ENCODE results near the gene TIPRL.

Gene TIPRL

DNA sequence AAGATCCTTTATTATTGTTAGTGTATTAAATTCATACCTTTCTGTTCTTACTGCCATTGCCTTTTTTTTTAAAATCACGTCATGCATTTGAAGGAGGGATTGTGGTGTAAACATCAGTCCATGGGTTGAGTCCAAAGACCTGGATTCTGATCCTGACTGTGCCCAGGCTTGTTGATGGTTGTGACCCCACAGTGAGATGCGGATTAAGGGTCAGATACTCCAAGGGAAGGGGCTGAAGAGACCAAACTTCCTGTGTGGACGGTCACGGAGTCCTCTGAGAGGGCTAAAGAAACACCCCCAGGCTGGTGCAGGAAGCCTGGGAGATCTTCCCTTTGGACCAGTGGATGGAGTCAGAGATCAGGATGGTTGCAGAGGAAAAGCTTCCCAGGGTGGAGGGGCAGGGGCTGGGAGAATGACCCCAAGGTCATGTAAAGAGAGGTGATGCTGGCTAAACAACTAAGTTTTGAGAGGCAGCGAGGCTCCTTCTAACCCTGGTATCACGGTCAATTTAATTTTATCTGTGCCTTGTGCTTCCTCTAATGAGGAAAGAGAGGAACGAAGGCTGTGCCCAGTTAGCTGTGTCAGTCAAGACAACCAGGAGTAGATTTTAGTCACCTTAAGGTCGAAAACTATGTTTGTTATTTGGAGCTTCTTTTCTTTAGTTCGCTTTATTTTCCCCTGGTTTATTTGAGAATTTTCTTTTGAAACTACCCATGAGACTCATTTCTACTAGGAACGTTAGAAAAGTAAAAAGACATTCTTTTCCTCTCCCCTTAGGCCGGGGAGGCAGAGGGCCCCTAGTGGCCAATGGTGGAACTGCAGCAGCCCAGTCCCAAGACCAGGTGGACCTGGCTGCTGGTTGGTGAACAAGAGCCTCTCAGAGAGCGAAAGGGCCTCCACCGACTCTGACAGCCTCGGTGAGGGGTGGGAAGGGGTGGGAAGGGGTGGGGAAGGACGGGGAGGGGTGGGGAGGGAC lies 33.3 kb upstream of the TIPRL start:
- Histone ChIP-seq H2BK12ac (ENCODE audit: low read length) (no peak overlapping the region), H3K4me2 (ENCODE audit: insufficient read depth, low read length, poor library complexity, severe bottlenecking) (no peak overlapping the region), H4K8ac (ENCODE audit: low read depth, low read length) (peak overlapping the region; percentile 26), H4K91ac (ENCODE audit: low read depth, low read length, poor library complexity) (no peak overlapping the region), H3K23ac (ENCODE audit: low read depth, low read length, poor library complexity) (no peak overlapping the region), H2BK5ac (ENCODE audit: low read length) (no peak overlapping the region), H3K4ac (ENCODE audit: low read length) (no peak overlapping the region), H3K79me1 (ENCODE audit: low read depth, low read length) (no peaks in the 10 kb centered on the region), H2AFZ (ENCODE audit: low read length) (peak overlapping the region; percentile 75), H2BK120ac (ENCODE audit: low read depth, low read length) (no peak overlapping the region), H3K36me3 (replicated peaks in 1 of 2; ENCODE audit: control insufficient read depth in 2 of 2, insufficient read depth in 2 of 2, low read length in 2 of 2) (no peaks in the 10 kb centered on the region), H2AK5ac (ENCODE audit: low read depth, low read length) (no peak overlapping the region), H3K4me1 (ENCODE audit: control insufficient read depth in 2 of 2, insufficient read depth in 1 of 2, low read depth in 1 of 2, low read length in 2 of 2) (peaks cover 6 to 9% of the 10 kb centered on the region in 2 donors), H3K14ac (ENCODE audit: low read length) (no peak overlapping the region), H3K18ac (ENCODE audit: low read length) (no peak overlapping the region), H3K4me3 (ENCODE audit: low read length in 2 of 2) (no peak overlapping the region), H3K27me3 (ENCODE audit: control insufficient read depth in 3 of 3, insufficient read depth in 3 of 3, low read depth in 1 of 3, low read length in 3 of 3) (peaks cover 0 to 3% (median 0%) of the 10 kb centered on the region in 3 experiments), H3K9me3 (replicated peaks in 1 of 2; ENCODE audit: control insufficient read depth in 2 of 2, insufficient read depth in 1 of 2, low read depth in 1 of 2, low read length in 2 of 2) (no peaks in the 10 kb centered on the region), H3K27ac (replicated peaks; ENCODE audit: low read length) (no peak overlapping the region), H3K9ac (ENCODE audit: low read depth, low read length, poor library complexity) (no peak overlapping the region), H2BK15ac (ENCODE audit: low read length) (no peak overlapping the region)
- WGBS, 2 donors (ENCODE audit: extremely low coverage in 2 of 2, insufficient read length in 2 of 2, insufficient replicate concordance in 1 of 2): no CpG with 5 or more reads among the region's 15 CpGs
- DNase-seq (ENCODE audit: low spot score): peak; percentile 79

DNA sequence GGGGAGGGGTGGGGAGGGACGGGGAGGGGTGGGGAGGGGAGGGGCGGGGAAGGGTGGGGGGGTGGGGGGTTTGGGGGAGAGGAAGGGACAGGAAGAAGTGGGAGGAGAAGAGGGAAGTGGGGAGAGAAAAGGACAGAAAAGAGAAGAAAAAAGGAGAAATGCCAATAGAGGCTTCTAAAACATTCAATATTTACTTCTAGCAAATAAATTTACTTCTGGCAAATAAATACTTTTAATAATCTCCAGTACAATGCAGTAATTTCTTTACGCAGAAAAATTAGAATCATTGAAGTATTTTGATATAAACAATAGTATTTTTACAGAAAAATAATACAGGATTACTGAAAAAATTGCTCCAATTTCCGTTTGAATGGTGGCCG lies 32.6 kb upstream of the TIPRL start:
- H4K91ac ChIP-seq (ENCODE audit: low read depth, low read length, poor library complexity): no peak overlapping the region
- H3K36me3 ChIP-seq (replicated peaks in 1 of 2; ENCODE audit: control insufficient read depth in 2 of 2, insufficient read depth in 2 of 2, low read length in 2 of 2): no peaks in the 10 kb centered on the region
- H2AFZ ChIP-seq (ENCODE audit: low read length): no peak overlapping the region
- H3K4ac ChIP-seq (ENCODE audit: low read length): no peak overlapping the region
- DNase-seq (ENCODE audit: low spot score): no peak
- no peak overlapping the region for H2BK15ac ChIP-seq (ENCODE audit: low read length)
- H4K8ac ChIP-seq (ENCODE audit: low read depth, low read length): no peak overlapping the region
- no peak overlapping the region for H3K4me2 ChIP-seq (ENCODE audit: insufficient read depth, low read length, poor library complexity, severe bottlenecking)
- no peak overlapping the region for H2BK120ac ChIP-seq (ENCODE audit: low read depth, low read length)
- no peak overlapping the region for H2BK5ac ChIP-seq (ENCODE audit: low read length)
- no peaks in the 10 kb centered on the region for H3K79me1 ChIP-seq (ENCODE audit: low read depth, low read length)
- no peaks in the 10 kb centered on the region for H3K9me3 ChIP-seq (replicated peaks in 1 of 2; ENCODE audit: control insufficient read depth in 2 of 2, insufficient read depth in 1 of 2, low read depth in 1 of 2, low read length in 2 of 2)
- no peak overlapping the region for H2BK12ac ChIP-seq (ENCODE audit: low read length)
- H3K18ac ChIP-seq (ENCODE audit: low read length): no peak overlapping the region
- no CpG with 5 or more reads among the region's 5 CpGs for WGBS, 2 donors (ENCODE audit: extremely low coverage in 2 of 2, insufficient read length in 2 of 2, insufficient replicate concordance in 1 of 2)
- no peak overlapping the region for H3K27ac ChIP-seq (replicated peaks; ENCODE audit: low read length)
- H3K9ac ChIP-seq (ENCODE audit: low read depth, low read length, poor library complexity): no peak overlapping the region
- no peak overlapping the region for H2AK5ac ChIP-seq (ENCODE audit: low read depth, low read length)
- H3K4me3 ChIP-seq (ENCODE audit: low read length in 2 of 2): no peak overlapping the region
- H3K4me1 ChIP-seq (ENCODE audit: control insufficient read depth in 2 of 2, insufficient read depth in 1 of 2, low read depth in 1 of 2, low read length in 2 of 2): peaks cover 6 to 9% of the 10 kb centered on the region in 2 donors
- H3K23ac ChIP-seq (ENCODE audit: low read depth, low read length, poor library complexity): no peak overlapping the region
- H3K27me3 ChIP-seq (ENCODE audit: control insufficient read depth in 3 of 3, insufficient read depth in 3 of 3, low read depth in 1 of 3, low read length in 3 of 3): peaks cover 0 to 3% (median 0%) of the 10 kb centered on the region in 3 experiments
- no peak overlapping the region for H3K14ac ChIP-seq (ENCODE audit: low read length)

GRCh38 chr1:168146626-168147025 lies 32.1 kb upstream of the TIPRL start:
- no peak overlapping the region for H2BK5ac ChIP-seq (ENCODE audit: low read length)
- H3K9ac ChIP-seq (ENCODE audit: low read depth, low read length, poor library complexity): no peak overlapping the region
- H3K27ac ChIP-seq (replicated peaks; ENCODE audit: low read length): no peak overlapping the region
- no peaks in the 10 kb centered on the region for H3K36me3 ChIP-seq (replicated peaks in 1 of 2; ENCODE audit: control insufficient read depth in 2 of 2, insufficient read depth in 2 of 2, low read length in 2 of 2)
- H3K79me1 ChIP-seq (ENCODE audit: low read depth, low read length): no peaks in the 10 kb centered on the region
- no peak for DNase-seq (ENCODE audit: low spot score)
- H3K4me3 ChIP-seq (ENCODE audit: low read length in 2 of 2): no peak overlapping the region
- no peak overlapping the region for H2AFZ ChIP-seq (ENCODE audit: low read length)
- no peaks in the 10 kb centered on the region for H3K9me3 ChIP-seq (replicated peaks in 1 of 2; ENCODE audit: control insufficient read depth in 2 of 2, insufficient read depth in 1 of 2, low read depth in 1 of 2, low read length in 2 of 2)
- no peak overlapping the region for H3K23ac ChIP-seq (ENCODE audit: low read depth, low read length, poor library complexity)
- H2BK120ac ChIP-seq (ENCODE audit: low read depth, low read length): no peak overlapping the region
- H3K27me3 ChIP-seq (ENCODE audit: control insufficient read depth in 3 of 3, insufficient read depth in 3 of 3, low read depth in 1 of 3, low read length in 3 of 3): peaks cover 0 to 3% (median 0%) of the 10 kb centered on the region in 3 experiments
- no peak overlapping the region for H2AK5ac ChIP-seq (ENCODE audit: low read depth, low read length)
- H3K14ac ChIP-seq (ENCODE audit: low read length): no peak overlapping the region
- H4K8ac ChIP-seq (ENCODE audit: low read depth, low read length): no peak overlapping the region
- H3K4ac ChIP-seq (ENCODE audit: low read length): no peak overlapping the region
- whole genome bisulfite sequencing, 2 donors (ENCODE audit: extremely low coverage in 2 of 2, insufficient read length in 2 of 2, insufficient replicate concordance in 1 of 2): no CpG with 5 or more reads among the region's 11 CpGs
- H2BK15ac ChIP-seq (ENCODE audit: low read length): no peak overlapping the region
- H3K4me2 ChIP-seq (ENCODE audit: insufficient read depth, low read length, poor library complexity, severe bottlenecking): no peak overlapping the region
- no peak overlapping the region for H2BK12ac ChIP-seq (ENCODE audit: low read length)
- H3K18ac ChIP-seq (ENCODE audit: low read length): no peak overlapping the region
- peaks cover 6 to 9% of the 10 kb centered on the region in 2 donors for H3K4me1 ChIP-seq (ENCODE audit: control insufficient read depth in 2 of 2, insufficient read depth in 1 of 2, low read depth in 1 of 2, low read length in 2 of 2)
- no peak overlapping the region for H4K91ac ChIP-seq (ENCODE audit: low read depth, low read length, poor library complexity)

- H3K4me1 ChIP-seq (ENCODE audit: control insufficient read depth in 2 of 2, insufficient read depth in 1 of 2, low read depth in 1 of 2, low read length in 2 of 2): peaks cover 5 to 6% of the 10 kb centered on the region in 2 donors
- no CpG with 5 or more reads among the region's 4 CpGs for WGBS, 2 donors (ENCODE audit: extremely low coverage in 2 of 2, insufficient read length in 2 of 2, insufficient replicate concordance in 1 of 2)
- no peak overlapping the region for H3K14ac ChIP-seq (ENCODE audit: low read length)
These were observed 29.8 kb upstream of the TIPRL start for GRCh38 chr1:168148916-168149315.

More at GRCh38 chr1:168148916-168149315, 29.8 kb upstream of the TIPRL start:
- H2AFZ ChIP-seq (ENCODE audit: low read length): no peak overlapping the region
- no peak overlapping the region for H4K91ac ChIP-seq (ENCODE audit: low read depth, low read length, poor library complexity)
- H3K4ac ChIP-seq (ENCODE audit: low read length): no peak overlapping the region
- H2BK15ac ChIP-seq (ENCODE audit: low read length): no peak overlapping the region
- no peak overlapping the region for H2BK120ac ChIP-seq (ENCODE audit: low read depth, low read length)
- H2AK5ac ChIP-seq (ENCODE audit: low read depth, low read length): no peak overlapping the region
- no peaks in the 10 kb centered on the region for H3K9me3 ChIP-seq (replicated peaks in 1 of 2; ENCODE audit: control insufficient read depth in 2 of 2, insufficient read depth in 1 of 2, low read depth in 1 of 2, low read length in 2 of 2)
- H3K4me3 ChIP-seq (ENCODE audit: low read length in 2 of 2): no peak overlapping the region
- H2BK12ac ChIP-seq (ENCODE audit: low read length): no peak overlapping the region
- H3K79me1 ChIP-seq (ENCODE audit: low read depth, low read length): no peaks in the 10 kb centered on the region
- H3K27me3 ChIP-seq (ENCODE audit: control insufficient read depth in 3 of 3, insufficient read depth in 3 of 3, low read depth in 1 of 3, low read length in 3 of 3): peaks cover 0 to 3% (median 0%) of the 10 kb centered on the region in 3 experiments
- no peaks in the 10 kb centered on the region for H3K36me3 ChIP-seq (replicated peaks in 1 of 2; ENCODE audit: control insufficient read depth in 2 of 2, insufficient read depth in 2 of 2, low read length in 2 of 2)
- H3K4me2 ChIP-seq (ENCODE audit: insufficient read depth, low read length, poor library complexity, severe bottlenecking): no peak overlapping the region
- H3K18ac ChIP-seq (ENCODE audit: low read length): no peak overlapping the region
- H3K9ac ChIP-seq (ENCODE audit: low read depth, low read length, poor library complexity): no peak overlapping the region
- no peak overlapping the region for H2BK5ac ChIP-seq (ENCODE audit: low read length)
- H4K8ac ChIP-seq (ENCODE audit: low read depth, low read length): no peak overlapping the region
- no peak overlapping the region for H3K27ac ChIP-seq (replicated peaks; ENCODE audit: low read length)
- H3K23ac ChIP-seq (ENCODE audit: low read depth, low read length, poor library complexity): no peak overlapping the region
- no peak for DNase-seq (ENCODE audit: low spot score)

Data from neuronal stem cell (in vitro differentiated cells).